ENCODE measurements around the gene SNX32.
A peak's percentile ranks its signal among the peaks of the same experiment; 100 is the strongest.

SNX32 gene

GRCh38 chr11:65868907-65869306 lies 35.1 kb downstream of the SNX32 start:
- TF ChIP-seq CTCF (conservative IDR thresholded peaks at IDR 0.05; ENCODE audit: low read length) (no peak), EZH2phosphoT487 (IDR thresholded peaks at IDR 0.05; ENCODE audit: borderline replicate concordance) (no peak)
- Histone ChIP-seq H3K4me2 (ENCODE audit: low read depth, low read length, poor library complexity, severe bottlenecking) (no peak overlapping the region), H3K27me3 (ENCODE audit: insufficient read depth, low read length, poor library complexity, severe bottlenecking) (no peaks in the 10 kb centered on the region), H3K9ac (ENCODE audit: low read depth, low read length, poor library complexity, severe bottlenecking) (no peak overlapping the region), H3K4me1 (ENCODE audit: insufficient read depth, low read length, poor library complexity, severe bottlenecking) (peaks cover 34% of the 10 kb centered on the region), H3K9me3 (ENCODE audit: insufficient read depth, low read depth, low read length) (no peaks in the 10 kb centered on the region), H3K9me2 (replicated peaks; ENCODE audit: low read depth, low read length) (no peaks in the 10 kb centered on the region), H3K4me3 (ENCODE audit: low read length, poor library complexity, severe bottlenecking) (no peak overlapping the region), H3F3A (ENCODE audit: low read depth) (no peaks in the 10 kb centered on the region), H3K36me3 (ENCODE audit: insufficient read depth, low read length) (peaks cover 17% of the 10 kb centered on the region; the same call in 1 of the 2 replicates), H4K20me1 (ENCODE audit: insufficient read depth, low read length, poor library complexity, severe bottlenecking) (peaks cover 4% of the 10 kb centered on the region), H2AFZ (ENCODE audit: low read length) (no peak overlapping the region), H3K79me2 (ENCODE audit: insufficient read depth, low read length) (peaks cover 14% of the 10 kb centered on the region; the same call in 1 of the 2 replicates)

- no peaks in the 10 kb centered on the region for H3K27me3 ChIP-seq (ENCODE audit: insufficient read depth, low read length, poor library complexity, severe bottlenecking)
- no peak overlapping the region for H2AFZ ChIP-seq (ENCODE audit: low read length)
- peaks cover 8% of the 10 kb centered on the region; the same call in 1 of the 2 replicates for H3K36me3 ChIP-seq (ENCODE audit: insufficient read depth, low read length)
- TF ChIP-seq CTCF (conservative IDR thresholded peaks at IDR 0.05; ENCODE audit: low read length) (no peak), EZH2phosphoT487 (IDR thresholded peaks at IDR 0.05; ENCODE audit: borderline replicate concordance) (no peak)
- peaks cover 34% of the 10 kb centered on the region for H3K4me1 ChIP-seq (ENCODE audit: insufficient read depth, low read length, poor library complexity, severe bottlenecking)
- peak overlapping the region; percentile 21 for H3K4me3 ChIP-seq (ENCODE audit: low read length, poor library complexity, severe bottlenecking)
- no peaks in the 10 kb centered on the region for H3K9me2 ChIP-seq (replicated peaks; ENCODE audit: low read depth, low read length)
- H3K4me2 ChIP-seq (ENCODE audit: low read depth, low read length, poor library complexity, severe bottlenecking): peak overlapping the region; percentile 41
- peak overlapping the region; percentile 0 for H3K9ac ChIP-seq (ENCODE audit: low read depth, low read length, poor library complexity, severe bottlenecking)
- no peaks in the 10 kb centered on the region for H3K9me3 ChIP-seq (ENCODE audit: insufficient read depth, low read depth, low read length)
- H3F3A ChIP-seq (ENCODE audit: low read depth): no peaks in the 10 kb centered on the region
- peaks cover 5% of the 10 kb centered on the region; the same call in 1 of the 2 replicates for H3K79me2 ChIP-seq (ENCODE audit: insufficient read depth, low read length)
- H4K20me1 ChIP-seq (ENCODE audit: insufficient read depth, low read length, poor library complexity, severe bottlenecking): peaks cover 4% of the 10 kb centered on the region
These were observed 36.0 kb downstream of the SNX32 start for GRCh38 chr11:65869643-65870306.

GRCh38 chr11:65870307-65870658 lies 36.5 kb downstream of the SNX32 start:
- H2AFZ ChIP-seq (ENCODE audit: low read length): no peak overlapping the region
- peaks cover 34% of the 10 kb centered on the region for H3K4me1 ChIP-seq (ENCODE audit: insufficient read depth, low read length, poor library complexity, severe bottlenecking)
- H3K9ac ChIP-seq (ENCODE audit: low read depth, low read length, poor library complexity, severe bottlenecking): peak overlapping the region; percentile 0
- no peaks in the 10 kb centered on the region for H3K27me3 ChIP-seq (ENCODE audit: insufficient read depth, low read length, poor library complexity, severe bottlenecking)
- peak overlapping the region; percentile 41 for H3K4me2 ChIP-seq (ENCODE audit: low read depth, low read length, poor library complexity, severe bottlenecking)
- no peak for TF ChIP-seq CTCF (conservative IDR thresholded peaks at IDR 0.05; ENCODE audit: low read length)
- no peak for TF ChIP-seq EZH2phosphoT487 (IDR thresholded peaks at IDR 0.05; ENCODE audit: borderline replicate concordance)
- H3F3A ChIP-seq (ENCODE audit: low read depth): no peaks in the 10 kb centered on the region
- peaks cover 4% of the 10 kb centered on the region for H4K20me1 ChIP-seq (ENCODE audit: insufficient read depth, low read length, poor library complexity, severe bottlenecking)
- peaks cover 2% of the 10 kb centered on the region; the same call in 1 of the 2 replicates for H3K79me2 ChIP-seq (ENCODE audit: insufficient read depth, low read length)
- H3K9me3 ChIP-seq (ENCODE audit: insufficient read depth, low read depth, low read length): no peaks in the 10 kb centered on the region
- H3K4me3 ChIP-seq (ENCODE audit: low read length, poor library complexity, severe bottlenecking): peak overlapping the region; percentile 21
- H3K9me2 ChIP-seq (replicated peaks; ENCODE audit: low read depth, low read length): no peaks in the 10 kb centered on the region
- H3K36me3 ChIP-seq (ENCODE audit: insufficient read depth, low read length): peaks cover 3% of the 10 kb centered on the region; the same call in 1 of the 2 replicates
